ENCODE data around the gene MAP7.

- TF ChIP-seq POLR2A (IDR thresholded peaks at IDR 0.05; ENCODE audit: low read depth, low read length) (no peak), POLR2AphosphoS5 (IDR thresholded peaks at IDR 0.05; ENCODE audit: low read depth, low read length) (no peak), TAF1 (IDR thresholded peaks at IDR 0.05; ENCODE audit: low read depth, low read length) (no peak), SPI1 (IDR thresholded peaks at IDR 0.05; ENCODE audit: low read depth, low read length) (no peak), POU2F2 (IDR thresholded peaks at IDR 0.05; ENCODE audit: low read depth, low read length) (no peak), PAX5 (IDR thresholded peaks at IDR 0.05; ENCODE audit: insufficient read depth, low read length, severe bottlenecking) (no peak)
These were observed 2.4 kb downstream of the MAP7 start for GRCh38 chr6:136547871-136548270.

Data from GM12891 (cell line).